Loucy (cell line): ENCODE measurements around the gene PLXNA2.

ENCODE experiments used
- H2AFZ ChIP-seq: fragments of 200-600 bp; sonication (generic); 2 replicates; pipeline ENCODE4 v1.6.0; 2016; ENCODE audit warnings: antibody characterized with exemption, mild to moderate bottlenecking, low read length, moderate library complexity
- H3F3A ChIP-seq: fragments of 200-600 bp; 2 replicates; pipeline ENCODE4 v1.6.0; 2016; ENCODE audit warnings: antibody characterized with exemption, low read depth, mild to moderate bottlenecking
- H3K27me3 ChIP-seq: fragments of 200-600 bp; sonication (generic); 2 replicates; pipeline ENCODE4 v1.6.1; 2014; ENCODE audit warnings: low read length, mild to moderate bottlenecking; ENCODE audit not compliant: insufficient read depth, poor library complexity, severe bottlenecking
- H3K36me3 ChIP-seq: fragments of 200-600 bp; sonication (generic); 2 replicates; pipeline ENCODE4 v1.6.1; 2016; ENCODE audit warnings: low read length; ENCODE audit not compliant: insufficient read depth
- H3K4me1 ChIP-seq: fragments of 200-600 bp; sonication (generic); 2 replicates; pipeline ENCODE4 v1.5.1; 2014; ENCODE audit warnings: low read length, mild to moderate bottlenecking; ENCODE audit not compliant: insufficient read depth, poor library complexity, severe bottlenecking
- H3K4me2 ChIP-seq: fragments of 200-600 bp; sonication (generic); 2 replicates; pipeline ENCODE4 v1.6.0; 2014; ENCODE audit warnings: antibody characterized with exemption, low read length, low read depth, mild to moderate bottlenecking; ENCODE audit not compliant: poor library complexity, severe bottlenecking
- H3K4me3 ChIP-seq: fragments of 200-600 bp; sonication (generic); 2 replicates; pipeline ENCODE4 v1.5.1; 2014; ENCODE audit warnings: low read length, mild to moderate bottlenecking, mixed read lengths; ENCODE audit not compliant: poor library complexity, severe bottlenecking
- H3K79me2 ChIP-seq: fragments of 200-600 bp; sonication (generic); 2 replicates; pipeline ENCODE4 v1.6.1; 2014; ENCODE audit warnings: low read length; ENCODE audit not compliant: insufficient read depth
- H3K9ac ChIP-seq: fragments of 200-600 bp; sonication (generic); 2 replicates; pipeline ENCODE4 v1.6.0; 2014; ENCODE audit warnings: mild to moderate bottlenecking, low read depth, low read length, moderate library complexity; ENCODE audit not compliant: poor library complexity, severe bottlenecking
- H3K9me2 ChIP-seq: fragments of 200-600 bp; sonication (generic); replicated peaks from 2 replicates; pipeline ENCODE4 v1.6.1; 2016; ENCODE audit warnings: low read depth, low read length, mixed read lengths
- H3K9me3 ChIP-seq: fragments of 200-600 bp; sonication (generic); 2 replicates; pipeline ENCODE4 v1.6.1; 2014; ENCODE audit warnings: mild to moderate bottlenecking, antibody characterized with exemption, low read length, low read depth; ENCODE audit not compliant: insufficient read depth
- H4K20me1 ChIP-seq: fragments of 200-600 bp; sonication (generic); 2 replicates; pipeline ENCODE4 v1.6.0; 2014; ENCODE audit warnings: antibody characterized with exemption, low read length, mild to moderate bottlenecking; ENCODE audit not compliant: insufficient read depth, poor library complexity, severe bottlenecking
- EZH2phosphoT487 ChIP-seq: fragments of 200-600 bp; IDR thresholded peaks from 2 replicates; pipeline ENCODE4 v1.6.1; 2018; ENCODE audit warnings: antibody characterized with exemption, mild to moderate bottlenecking, moderate library complexity, borderline replicate concordance
- TF ChIP-seq, protein P1 (sequence below): fragments of 200-600 bp; sonication (generic); conservative IDR thresholded peaks from 2 replicates; pipeline ENCODE4 v1.5.1; 2014; ENCODE audit warnings: mild to moderate bottlenecking, antibody characterized with exemption, low read length

The PLXNA2 gene

DNA sequence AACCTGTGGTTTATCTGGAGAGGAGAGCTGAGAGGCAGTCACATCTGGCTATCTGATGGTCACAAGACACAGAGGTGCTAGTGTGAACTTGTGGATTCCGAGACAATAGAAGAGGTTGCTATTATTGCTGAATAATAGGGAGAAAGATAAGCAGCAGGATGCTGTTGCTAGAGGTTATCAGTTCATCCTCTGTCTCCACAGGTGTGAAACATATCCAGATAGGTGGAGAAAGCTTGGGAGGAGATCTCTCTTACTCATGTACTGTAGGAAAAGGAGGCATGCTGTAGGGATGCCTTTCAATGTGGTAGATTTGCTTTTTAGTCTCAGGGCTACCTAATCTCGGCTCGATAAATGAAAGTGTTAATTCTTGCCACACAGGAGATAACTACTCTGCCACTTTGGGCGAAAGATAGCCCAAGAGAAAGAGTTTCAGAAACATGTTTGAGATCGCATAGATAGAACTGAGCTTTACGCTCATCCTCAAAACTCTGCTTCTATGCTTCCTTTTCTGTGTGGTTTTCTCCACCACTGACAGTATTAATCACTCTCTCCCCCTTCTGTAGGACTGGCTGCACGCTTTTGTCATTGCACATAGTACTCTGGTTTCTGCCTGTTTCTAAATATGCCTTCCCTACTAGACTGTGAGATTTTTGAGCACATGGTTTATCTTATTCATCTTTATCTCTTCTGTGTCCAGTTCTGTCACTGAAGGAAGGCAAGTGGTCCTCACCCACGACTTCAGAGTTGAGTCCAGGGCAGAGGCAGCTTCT is 36.7 kb upstream of the PLXNA2 start:
- Histone ChIP-seq H3K36me3 (no peaks in the 10 kb centered on the region), H3K4me1 (no peaks in the 10 kb centered on the region), H3K4me2 (no peak overlapping the region), H3K9ac (no peak overlapping the region), H3K79me2 (no peaks in the 10 kb centered on the region), H3K9me3 (no peaks in the 10 kb centered on the region), H3K9me2 (no peaks in the 10 kb centered on the region), H3F3A (no peaks in the 10 kb centered on the region), H4K20me1 (no peaks in the 10 kb centered on the region), H3K27me3 (no peaks in the 10 kb centered on the region), H2AFZ (no peak overlapping the region), H3K4me3 (no peak overlapping the region)
- no peak for TF ChIP-seq EZH2phosphoT487
- TF ChIP-seq, protein P1, sequence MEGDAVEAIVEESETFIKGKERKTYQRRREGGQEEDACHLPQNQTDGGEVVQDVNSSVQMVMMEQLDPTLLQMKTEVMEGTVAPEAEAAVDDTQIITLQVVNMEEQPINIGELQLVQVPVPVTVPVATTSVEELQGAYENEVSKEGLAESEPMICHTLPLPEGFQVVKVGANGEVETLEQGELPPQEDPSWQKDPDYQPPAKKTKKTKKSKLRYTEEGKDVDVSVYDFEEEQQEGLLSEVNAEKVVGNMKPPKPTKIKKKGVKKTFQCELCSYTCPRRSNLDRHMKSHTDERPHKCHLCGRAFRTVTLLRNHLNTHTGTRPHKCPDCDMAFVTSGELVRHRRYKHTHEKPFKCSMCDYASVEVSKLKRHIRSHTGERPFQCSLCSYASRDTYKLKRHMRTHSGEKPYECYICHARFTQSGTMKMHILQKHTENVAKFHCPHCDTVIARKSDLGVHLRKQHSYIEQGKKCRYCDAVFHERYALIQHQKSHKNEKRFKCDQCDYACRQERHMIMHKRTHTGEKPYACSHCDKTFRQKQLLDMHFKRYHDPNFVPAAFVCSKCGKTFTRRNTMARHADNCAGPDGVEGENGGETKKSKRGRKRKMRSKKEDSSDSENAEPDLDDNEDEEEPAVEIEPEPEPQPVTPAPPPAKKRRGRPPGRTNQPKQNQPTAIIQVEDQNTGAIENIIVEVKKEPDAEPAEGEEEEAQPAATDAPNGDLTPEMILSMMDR: no peak

DNA sequence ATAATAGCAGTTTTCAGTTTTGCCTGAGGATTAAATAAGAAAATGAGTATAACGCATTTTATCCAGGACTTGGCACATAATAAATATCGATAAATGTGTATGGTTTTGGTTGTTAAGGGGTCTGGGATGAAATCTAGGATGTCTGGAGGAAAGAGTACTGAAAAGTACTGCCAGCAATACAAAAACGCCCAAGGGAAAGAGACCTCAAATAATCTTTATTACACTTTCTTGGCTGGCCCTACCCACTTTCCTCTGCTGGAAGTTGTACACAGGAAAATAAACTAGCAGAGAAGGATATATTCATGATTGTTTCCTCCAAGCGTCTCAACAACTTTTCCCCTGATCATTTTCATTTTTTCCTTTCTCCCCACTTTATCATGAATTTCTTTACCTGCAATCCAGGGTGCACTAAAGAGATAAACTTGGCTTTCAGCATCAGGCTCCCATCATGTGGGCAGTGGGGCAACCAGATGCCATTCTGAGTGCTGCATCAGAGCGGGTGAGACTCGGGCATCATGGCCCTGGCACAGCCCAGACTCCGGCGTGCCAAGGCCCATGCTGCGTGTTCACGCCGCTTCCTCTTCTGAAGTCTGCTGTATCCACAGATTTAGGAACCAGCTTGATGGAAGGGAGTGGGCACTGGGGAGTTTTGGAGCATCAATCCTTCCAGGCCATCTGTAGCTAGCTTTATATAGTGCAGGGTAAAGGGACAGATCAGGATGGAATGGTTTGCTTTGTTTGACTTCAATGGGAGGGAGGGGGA is 35.8 kb upstream of the PLXNA2 start:
- Histone ChIP-seq H3K79me2 (no peaks in the 10 kb centered on the region), H3K9ac (no peak overlapping the region), H3K27me3 (no peaks in the 10 kb centered on the region), H3K4me2 (no peak overlapping the region), H3K4me3 (no peak overlapping the region), H3K4me1 (no peaks in the 10 kb centered on the region), H2AFZ (no peak overlapping the region), H3F3A (no peaks in the 10 kb centered on the region), H4K20me1 (no peaks in the 10 kb centered on the region), H3K9me3 (no peaks in the 10 kb centered on the region), H3K9me2 (no peaks in the 10 kb centered on the region), H3K36me3 (no peaks in the 10 kb centered on the region)
- TF ChIP-seq, protein P1: no peak
- no peak for TF ChIP-seq EZH2phosphoT487

DNA sequence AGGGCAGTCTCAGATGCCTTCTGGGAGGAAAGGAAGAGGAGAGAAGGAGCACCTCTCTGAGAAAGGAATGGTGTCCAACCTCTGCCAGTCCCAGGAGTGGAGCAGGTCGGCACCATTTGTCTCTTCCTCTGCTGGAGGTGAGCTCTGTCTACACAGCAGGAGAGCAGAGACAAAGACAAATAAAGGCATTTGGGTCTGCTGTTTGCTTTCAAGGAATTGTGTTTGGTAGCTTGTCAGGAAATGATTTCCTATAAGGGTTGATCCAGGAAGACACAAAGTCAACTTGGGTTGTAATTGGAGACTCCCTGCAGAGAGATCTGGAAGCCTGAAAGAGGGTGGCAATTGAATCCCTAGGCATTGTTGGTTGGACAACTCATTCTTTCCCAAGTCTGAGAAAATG is 34.5 kb upstream of the PLXNA2 start:
- H3K4me2 ChIP-seq: no peak overlapping the region
- H3K9me3 ChIP-seq: no peaks in the 10 kb centered on the region
- H2AFZ ChIP-seq: no peak overlapping the region
- no peaks in the 10 kb centered on the region for H3K4me1 ChIP-seq
- no peaks in the 10 kb centered on the region for H3K36me3 ChIP-seq
- H3K79me2 ChIP-seq: no peaks in the 10 kb centered on the region
- no peaks in the 10 kb centered on the region for H3K9me2 ChIP-seq
- H3K4me3 ChIP-seq: no peak overlapping the region
- no peaks in the 10 kb centered on the region for H3F3A ChIP-seq
- TF ChIP-seq, protein P1: no peak
- no peak for TF ChIP-seq EZH2phosphoT487
- no peaks in the 10 kb centered on the region for H3K27me3 ChIP-seq
- no peak overlapping the region for H3K9ac ChIP-seq
- H4K20me1 ChIP-seq: no peaks in the 10 kb centered on the region
